GM12892 (cell line): ENCODE results near the gene TNFRSF1A.

ENCODE experiments used
- POLR2A ChIP-seq: IDR thresholded peaks from 2 replicates; pipeline ENCODE4 v1.6.1; 2011; ENCODE audit warnings: low read depth, low read length, control low read depth
- POLR2AphosphoS5 ChIP-seq: IDR thresholded peaks from 2 replicates; pipeline ENCODE4 v1.6.1; 2011; ENCODE audit warnings: low read depth, low read length, control low read depth

DNA sequence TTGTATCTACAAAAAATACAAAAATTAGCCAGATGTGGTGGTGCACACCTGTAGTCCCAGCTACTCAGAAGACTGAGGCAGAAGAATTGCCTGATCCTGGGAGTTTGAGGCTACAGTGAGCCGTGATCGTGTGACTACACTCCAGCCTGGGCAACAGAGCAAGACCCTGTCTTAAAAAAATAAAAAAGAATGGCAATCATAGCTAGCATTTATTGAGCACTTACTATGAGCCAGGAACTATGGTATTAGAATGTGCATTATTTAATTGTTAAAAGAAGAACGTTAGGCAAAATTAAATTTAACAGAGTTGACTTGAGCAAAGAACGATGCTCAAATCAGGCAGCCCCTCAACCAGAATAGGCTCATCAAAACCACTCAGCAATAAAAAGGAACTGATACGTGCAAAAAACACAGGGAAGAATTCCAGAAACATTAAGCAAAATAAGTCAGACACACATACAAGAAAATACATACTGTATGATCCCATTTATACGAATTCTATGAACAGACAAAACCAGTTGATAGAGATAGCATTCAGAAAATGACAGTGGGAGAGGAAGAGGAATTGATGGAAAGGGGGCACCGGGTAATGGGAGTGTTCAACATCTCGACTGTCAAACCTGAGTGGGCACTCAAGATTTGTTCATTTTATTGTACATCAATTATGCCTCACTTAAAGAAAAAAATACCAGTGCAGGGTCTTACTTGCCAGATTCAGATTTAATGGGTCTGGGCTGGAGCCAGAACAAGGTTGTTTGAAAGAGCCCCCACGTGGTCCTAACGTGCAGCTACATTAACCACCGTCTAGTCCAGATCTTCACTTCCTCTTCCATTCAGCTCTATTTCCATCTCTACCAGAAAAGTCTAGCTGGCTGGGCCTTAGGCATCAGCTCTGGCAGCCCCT, 25.4 kb upstream of the TNFRSF1A start:
- no peak for TF ChIP-seq POLR2AphosphoS5
- TF ChIP-seq POLR2A, result no peak
